Thyroid gland (tissue), 4 donors: ENCODE results near the gene PRRG4. TPM values are rescaled to one million over a fixed set of nuclear protein-coding genes. Genes with fewer than 3 reads are reported as not detected.
A peak's percentile ranks its signal among the peaks of the same experiment; 100 is the strongest.
"Not testable (repeated sequence)": the region's sequence is repeated elsewhere in the genome, so short reads cannot be mapped to it uniquely, and the experiment has no call there.

ENCODE experiments used
- DNase-seq, 2 donors: peaks; one replicate each; pipeline ENCODE4 v3.0.0-alpha.2; 2019
- H3K27ac ChIP-seq, 3 donors: fragments of 200-600 bp; sonication (generic); 1 replicate in 2 of 3; 2 replicates in 1 of 3; pipeline ENCODE4 v1.5.1; 2016 to 2019; ENCODE audit warnings: mild to moderate bottlenecking in 1 of 3, moderate library complexity in 1 of 3
- H3K27me3 ChIP-seq: fragments of 200-600 bp; sonication (generic); one replicate; pipeline ENCODE4 v1.5.1; 2019
- H3K36me3 ChIP-seq, 2 donors: fragments of 200-600 bp; sonication (generic); one replicate each; pipeline ENCODE4 v1.5.1; 2016 to 2019
- H3K4me1 ChIP-seq, 2 donors: fragments of 200-600 bp; sonication (generic); one replicate each; pipeline ENCODE4 v1.5.1; 2017 to 2019
- H3K4me3 ChIP-seq, 3 donors: fragments of 200-600 bp; sonication (generic); replicated peaks in 1 of 3; 1 replicate in 2 of 3; 2 replicates in 1 of 3; pipeline ENCODE4 v1.5.1; 2016; ENCODE audit warnings: mild to moderate bottlenecking in 1 of 3
- H3K9me3 ChIP-seq: fragments of 200-600 bp; sonication (generic); one replicate; pipeline ENCODE4 v1.5.1; 2017
- POLR2A ChIP-seq, 2 donors: fragments of 450-650 bp; IDR thresholded peaks; one replicate each; pipeline ENCODE4 v1.6.1; 2017; ENCODE audit warnings: antibody characterized with exemption in 2 of 2, mild to moderate bottlenecking in 2 of 2, moderate library complexity in 1 of 2
- WGBS, 2 donors: methylation state at CpG; one replicate each; pipeline ENCODE4 v1.1.5; 2017; 5-methylcytosine and 5-hydroxymethylcytosine counted together
- intact Hi-C: fragments of 100-400 bp; cut with DNase I; formaldehyde crosslinking; loops from one replicate; pipeline ENCODE4 v1.15.1; 2023
- total RNA-seq, 4 donors: library from RNA; depleted of rRNA; stranded (reverse); fragments of >200 nt; gene quantifications; one replicate each; pipeline ENCODE4 v1.2.3, GENCODE V29; 2016
- TF ChIP-seq, protein P1 (sequence below), 6 experiments: fragments of 200-600 bp in 3 of 6; fragments of 450-650 bp in 3 of 6; sonication (generic) in 3 of 6; IDR thresholded peaks; one replicate each; pipeline ENCODE4 v1.5.1; 2016 to 2019; ENCODE audit warnings: antibody characterized with exemption in 6 of 6, mild to moderate bottlenecking in 2 of 6, inconsistent platforms in 1 of 6, moderate library complexity in 1 of 6

Gene PRRG4
- total RNA-seq, 4 donors from 2014 or later, result 13.4 to 20.8 (median 17.7) TPM

GRCh38 chr11:32861850-32862577 is 32.3 kb downstream of the PRRG4 start:
- H3K4me1 ChIP-seq, result no peaks in the 10 kb centered on the region
- H3K9me3 ChIP-seq, result no peaks in the 10 kb centered on the region
- no peak overlapping the region for H3K4me3 ChIP-seq
- DNase-seq, result no peak
- H3K36me3 ChIP-seq, result no peaks in the 10 kb centered on the region
- intact Hi-C loops, result no loop called here
- WGBS, 2 donors, result 66 to 77% methylated on average over 3 of the region's 3 CpGs
- H3K27ac ChIP-seq, result no peak overlapping the region
- TF ChIP-seq, protein P1, sequence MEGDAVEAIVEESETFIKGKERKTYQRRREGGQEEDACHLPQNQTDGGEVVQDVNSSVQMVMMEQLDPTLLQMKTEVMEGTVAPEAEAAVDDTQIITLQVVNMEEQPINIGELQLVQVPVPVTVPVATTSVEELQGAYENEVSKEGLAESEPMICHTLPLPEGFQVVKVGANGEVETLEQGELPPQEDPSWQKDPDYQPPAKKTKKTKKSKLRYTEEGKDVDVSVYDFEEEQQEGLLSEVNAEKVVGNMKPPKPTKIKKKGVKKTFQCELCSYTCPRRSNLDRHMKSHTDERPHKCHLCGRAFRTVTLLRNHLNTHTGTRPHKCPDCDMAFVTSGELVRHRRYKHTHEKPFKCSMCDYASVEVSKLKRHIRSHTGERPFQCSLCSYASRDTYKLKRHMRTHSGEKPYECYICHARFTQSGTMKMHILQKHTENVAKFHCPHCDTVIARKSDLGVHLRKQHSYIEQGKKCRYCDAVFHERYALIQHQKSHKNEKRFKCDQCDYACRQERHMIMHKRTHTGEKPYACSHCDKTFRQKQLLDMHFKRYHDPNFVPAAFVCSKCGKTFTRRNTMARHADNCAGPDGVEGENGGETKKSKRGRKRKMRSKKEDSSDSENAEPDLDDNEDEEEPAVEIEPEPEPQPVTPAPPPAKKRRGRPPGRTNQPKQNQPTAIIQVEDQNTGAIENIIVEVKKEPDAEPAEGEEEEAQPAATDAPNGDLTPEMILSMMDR (IDR thresholded peaks at IDR 0.05), result no peak
- TF ChIP-seq POLR2A (IDR thresholded peaks at IDR 0.05), result no peak
- H3K27me3 ChIP-seq, result no peaks in the 10 kb centered on the region

GRCh38 chr11:32864555-32864954 is 34.8 kb downstream of the PRRG4 start:
- no peaks in the 10 kb centered on the region for H3K27me3 ChIP-seq
- H3K4me3 ChIP-seq, result no peak overlapping the region
- DNase-seq, result no peak
- H3K4me1 ChIP-seq, result no peaks in the 10 kb centered on the region
- H3K36me3 ChIP-seq, result no peaks in the 10 kb centered on the region
- intact Hi-C loops, result no loop called here
- H3K27ac ChIP-seq, result no peak overlapping the region
- no peaks in the 10 kb centered on the region for H3K9me3 ChIP-seq
- TF ChIP-seq, protein P1 (IDR thresholded peaks at IDR 0.05), result no peak
- TF ChIP-seq POLR2A (IDR thresholded peaks at IDR 0.05), result no peak

GRCh38 chr11:32868752-32869151 is 39.0 kb downstream of the PRRG4 start:
- H3K4me3 ChIP-seq, H3K27ac ChIP-seq, intact Hi-C loops, H3K9me3 ChIP-seq, H3K4me1 ChIP-seq, H3K36me3 ChIP-seq, H3K27me3 ChIP-seq, DNase-seq: not testable (repeated sequence)
- WGBS, 2 donors, result 70 to 83% methylated on average over 4 of the region's 4 CpGs

DNA sequence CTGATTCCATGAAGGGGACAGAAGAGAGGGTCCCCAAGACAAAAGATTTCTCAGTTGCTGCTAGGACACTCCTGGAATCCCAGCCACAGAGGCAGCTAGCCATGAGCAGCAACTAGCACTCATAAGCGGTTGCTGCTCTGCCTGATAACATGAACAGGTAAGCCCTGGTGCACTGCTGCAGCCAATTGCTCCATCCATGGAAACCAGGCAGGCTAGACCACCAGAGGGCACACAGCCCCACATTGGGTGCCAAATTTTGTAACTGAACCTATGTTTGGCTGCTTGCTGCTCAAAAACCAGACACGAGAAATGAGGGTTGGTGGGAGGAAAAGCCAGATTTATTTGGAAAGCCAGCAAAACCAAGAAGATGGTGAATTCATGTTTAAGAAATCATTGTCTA is 40.9 kb downstream of the PRRG4 start:
- Histone ChIP-seq H3K36me3 (no peaks in the 10 kb centered on the region), H3K9me3 (no peaks in the 10 kb centered on the region), H3K27me3 (no peaks in the 10 kb centered on the region), H3K4me3 (no peak overlapping the region), H3K27ac (no peak overlapping the region), H3K4me1 (no peaks in the 10 kb centered on the region)
- intact Hi-C loops, result no loop called here
- DNase-seq, result peak; percentile 8 to 15
- TF ChIP-seq POLR2A (IDR thresholded peaks at IDR 0.05), result no peak
- TF ChIP-seq, protein P1 (IDR thresholded peaks at IDR 0.05), result peak in 2 of 6 experiments; percentile 17 to 22
- 65 to 75% methylated on average over 2 of the region's 2 CpGs for WGBS, 2 donors

DNA sequence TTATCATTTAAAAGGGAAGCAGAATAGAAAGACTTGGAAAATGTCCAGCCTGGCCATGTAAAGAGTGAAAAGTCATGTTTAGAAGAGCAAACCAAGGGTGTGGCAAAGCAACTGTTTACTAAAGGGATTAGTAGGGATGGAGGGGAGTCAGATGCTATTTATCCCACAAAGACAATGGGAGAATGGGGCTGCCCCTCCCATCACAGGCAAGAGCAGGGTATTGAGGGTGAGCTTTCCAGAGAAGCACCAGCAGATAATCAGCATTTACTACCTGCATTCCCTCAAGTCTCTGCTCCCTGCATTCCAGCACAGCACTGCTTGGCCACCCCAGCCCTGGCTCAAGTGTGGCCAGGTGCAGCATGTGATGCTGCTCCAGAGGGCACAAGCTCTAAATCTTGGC is 44.4 kb downstream of the PRRG4 start:
- no peaks in the 10 kb centered on the region for H3K36me3 ChIP-seq
- H3K4me1 ChIP-seq, result no peaks in the 10 kb centered on the region
- intact Hi-C loops, result no loop called here
- H3K4me3 ChIP-seq, result no peak overlapping the region
- no peaks in the 10 kb centered on the region for H3K9me3 ChIP-seq
- TF ChIP-seq POLR2A (IDR thresholded peaks at IDR 0.05), result no peak
- TF ChIP-seq, protein P1 (IDR thresholded peaks at IDR 0.05), result no peak
- H3K27ac ChIP-seq, result no peak overlapping the region
- H3K27me3 ChIP-seq, result no peaks in the 10 kb centered on the region
- DNase-seq, result no peak
